Heart right ventricle (tissue), 16 donors: ENCODE data around the gene PREPL. TPM values are rescaled to one million over a fixed set of nuclear protein-coding genes. Genes with fewer than 3 reads are reported as not detected.
"Not testable (repeated sequence)": the region's sequence is repeated elsewhere in the genome, so short reads cannot be mapped to it uniquely, and the experiment has no call there.

ENCODE experiments used
- ATAC-seq, 8 donors: fragments of 200-7000 bp; cut with Tn5 transposase; one replicate each; pipeline ENCODE4 v1.9.1; 2020; ENCODE audit warnings: mild to moderate bottlenecking in 8 of 8, moderate library complexity in 8 of 8, moderate number of reproducible peaks in 1 of 8
- DNase-seq, 2 donors: peaks; one replicate each; pipeline ENCODE4 v3.0.0-alpha.2; 2020
- H3K27ac ChIP-seq, 10 donors: fragments of 200-600 bp; sonication (generic) in 2 of 10; one replicate each; pipeline versions ENCODE4 v1.5.0 to v1.8.0; 2020 to 2022; ENCODE audit warnings: mild to moderate bottlenecking in 3 of 10
- H3K27me3 ChIP-seq, 7 donors: fragments of 200-600 bp; one replicate each; pipeline ENCODE4 v1.8.0; 2021 to 2022; ENCODE audit warnings: mild to moderate bottlenecking in 2 of 7
- H3K36me3 ChIP-seq, 9 donors: fragments of 200-600 bp; sonication (generic) in 1 of 9; one replicate each; pipeline versions ENCODE4 v1.5.0 to v1.8.0; 2020 to 2022; ENCODE audit warnings: mild to moderate bottlenecking in 2 of 9
- H3K4me1 ChIP-seq, 9 donors: fragments of 200-600 bp; sonication (generic) in 1 of 9; one replicate each; pipeline versions ENCODE4 v1.5.0 to v1.8.0; 2020 to 2022; ENCODE audit warnings: mild to moderate bottlenecking in 4 of 9
- H3K4me3 ChIP-seq, 10 donors: fragments of 200-600 bp; sonication (generic) in 2 of 10; one replicate each; pipeline versions ENCODE4 v1.5.0 to v1.8.0; 2020 to 2022; ENCODE audit warnings: mild to moderate bottlenecking in 7 of 10, moderate library complexity in 2 of 10
- H3K9me3 ChIP-seq, 11 donors: fragments of 200-600 bp in 10 of 11; sonication (generic) in 2 of 11; one replicate each; pipeline versions ENCODE4 v1.5.0 to v1.8.0; 2013 to 2022; ENCODE audit warnings: mild to moderate bottlenecking in 2 of 11, control low read depth in 1 of 11, moderate library complexity in 1 of 11
- WGBS, 2 donors: extraction: QIAGEN DNeasy Blood & Tissue Kit; methylation state at CpG; one replicate each; pipeline ENCODE4 v1.1.7; 2013; ENCODE audit warnings: inconsistent platforms in 1 of 2; 5-methylcytosine and 5-hydroxymethylcytosine counted together
- intact Hi-C, 10 donors: fragments of 100-400 bp; cut with DNase I; formaldehyde crosslinking; loops; one replicate each; pipeline versions ENCODE4 v1.11.1 to v1.14.2; 2022
- polyA plus RNA-seq, 2 donors: library from polyadenylated mRNA; stranded (reverse); fragments of 200-250 nt; gene quantifications; one replicate each; pipeline ENCODE4 v1.2.3, GENCODE V29; 2013
- total RNA-seq, 10 donors: library from RNA; stranded (reverse); fragmentation: NEBNext Ultra II Directional in 3 of 10; extraction: Animal tissue kit (Norgen Biotek cat#: 25700) in 3 of 10; gene quantifications; one replicate each; pipeline versions ENCODE4 v1.2.1 to v1.2.4, GENCODE V29; 2021 to 2023
- TF ChIP-seq, protein P1 (sequence below), 9 donors: fragments of 200-600 bp; sonication (generic) in 2 of 9; IDR thresholded peaks; one replicate each; pipeline versions ENCODE4 v1.5.0 to v1.8.0; 2021 to 2022; ENCODE audit warnings: antibody characterized with exemption in 9 of 9, mild to moderate bottlenecking in 5 of 9, moderate library complexity in 1 of 9
- donor health status: Arrhythmogenic right ventricular cardiomyopathy.
- donor health status: ischemic (EF 13 %, LVEDD 7.1; RV severe dilation, severe dysfunction).
- donor health status: healthy with polysubstance abuse.
- donor health status: DM: no; HTN: yes; CAD: no.
- donor health status: DM: no; HTN: no; CAD: no.
- donor health status: ischemic (EF 25% LVEDD 6.9; RV normal size, moderate dysfunction).
- donor health status: ischemic (EF 25% LVEDD 5.7; RV mildly dilated, moderate dysfunction).
- donor health status: healthy.
- donor health status: DM: yes; HTN: yes; CAD: no.
- donor health status: Ischemic cardiomyopathy.
- donor health status: ischemic (EF 35%, LVEDD 5.7; RV mildly dilated, moderate dysfunction).
- donor health status: nonischemic (EF 11% LVEDD 7.7; RV severe dilation, severe dysfunction).
- donor health status: DM: yes; HTN: yes; CAD: no.
- donor health status: PGD.
- donor health status: ischemic (EF 29% LVEDD 5.4; RV normal size, mild dysfunction).
- donor health status: nonischemic (EF 23%, LVEDD 6.1; RV moderate dilation, normal function).

Gene PREPL
- total and polyA plus RNA-seq, 12 donors = 8.5 to 132 (median 90.9) TPM

DNA sequence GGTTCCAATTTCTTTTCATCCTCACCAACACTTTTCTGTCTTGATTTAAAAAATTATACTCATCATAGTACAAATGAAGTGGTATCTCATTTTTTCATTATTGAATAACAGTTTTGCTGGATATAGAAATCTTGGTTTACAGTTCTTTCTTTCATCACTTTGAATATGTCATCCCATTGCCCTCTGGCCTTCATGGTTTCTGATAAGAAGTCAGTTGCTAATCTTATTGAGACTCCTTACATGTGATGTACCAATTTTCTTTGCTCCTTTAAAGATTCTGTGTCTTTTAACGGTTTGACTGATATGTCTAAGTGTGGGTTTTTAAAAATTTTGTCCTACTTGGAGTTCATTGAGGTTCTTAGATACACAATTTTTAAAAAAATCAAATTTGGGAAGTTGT is 51.0 kb downstream of the PREPL start:
- Histone ChIP-seq H3K36me3 (peaks cover 0 to 48% (median 39%) of the 10 kb centered on the region in 9 donors), H3K4me3 (no peak overlapping the region), H3K27ac (no peak overlapping the region), H3K4me1 (no peaks in the 10 kb centered on the region), H3K27me3 (no peaks in the 10 kb centered on the region), H3K9me3 (peaks cover 0 to 47% (median 28%) of the 10 kb centered on the region in 11 donors)
- no peak for ATAC-seq
- WGBS, 2 donors = 98 to 100% methylated on average over 1 of the region's 1 CpG
- DNase-seq = no peak
- TF ChIP-seq, protein P1, sequence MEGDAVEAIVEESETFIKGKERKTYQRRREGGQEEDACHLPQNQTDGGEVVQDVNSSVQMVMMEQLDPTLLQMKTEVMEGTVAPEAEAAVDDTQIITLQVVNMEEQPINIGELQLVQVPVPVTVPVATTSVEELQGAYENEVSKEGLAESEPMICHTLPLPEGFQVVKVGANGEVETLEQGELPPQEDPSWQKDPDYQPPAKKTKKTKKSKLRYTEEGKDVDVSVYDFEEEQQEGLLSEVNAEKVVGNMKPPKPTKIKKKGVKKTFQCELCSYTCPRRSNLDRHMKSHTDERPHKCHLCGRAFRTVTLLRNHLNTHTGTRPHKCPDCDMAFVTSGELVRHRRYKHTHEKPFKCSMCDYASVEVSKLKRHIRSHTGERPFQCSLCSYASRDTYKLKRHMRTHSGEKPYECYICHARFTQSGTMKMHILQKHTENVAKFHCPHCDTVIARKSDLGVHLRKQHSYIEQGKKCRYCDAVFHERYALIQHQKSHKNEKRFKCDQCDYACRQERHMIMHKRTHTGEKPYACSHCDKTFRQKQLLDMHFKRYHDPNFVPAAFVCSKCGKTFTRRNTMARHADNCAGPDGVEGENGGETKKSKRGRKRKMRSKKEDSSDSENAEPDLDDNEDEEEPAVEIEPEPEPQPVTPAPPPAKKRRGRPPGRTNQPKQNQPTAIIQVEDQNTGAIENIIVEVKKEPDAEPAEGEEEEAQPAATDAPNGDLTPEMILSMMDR (IDR thresholded peaks at IDR 0.05) = no peak
- intact Hi-C loops = no loop called here

DNA sequence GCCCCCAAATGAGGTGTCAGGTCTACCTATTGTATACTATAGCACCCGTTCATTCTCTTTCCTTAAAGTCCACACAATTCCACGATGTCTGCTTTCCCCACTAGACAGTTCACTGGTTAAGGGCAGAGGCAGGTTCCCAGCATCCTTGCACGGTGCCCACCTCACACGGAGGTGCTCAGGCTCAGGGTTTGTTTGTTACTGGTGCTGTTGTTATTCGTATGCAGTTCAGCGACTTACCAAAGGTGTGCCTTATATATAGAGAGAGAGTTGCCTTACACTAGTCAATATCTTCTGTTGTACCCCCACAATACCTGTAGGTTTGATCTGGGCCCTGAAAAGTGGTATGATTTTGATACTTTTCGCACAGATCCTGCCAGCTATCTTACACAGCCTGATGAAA is 55.4 kb downstream of the PREPL start:
- WGBS, 2 donors = 81 to 83% methylated on average over 7 of the region's 7 CpGs
- TF ChIP-seq, protein P1 (IDR thresholded peaks at IDR 0.05) = no peak
- no peak for ATAC-seq

DNA sequence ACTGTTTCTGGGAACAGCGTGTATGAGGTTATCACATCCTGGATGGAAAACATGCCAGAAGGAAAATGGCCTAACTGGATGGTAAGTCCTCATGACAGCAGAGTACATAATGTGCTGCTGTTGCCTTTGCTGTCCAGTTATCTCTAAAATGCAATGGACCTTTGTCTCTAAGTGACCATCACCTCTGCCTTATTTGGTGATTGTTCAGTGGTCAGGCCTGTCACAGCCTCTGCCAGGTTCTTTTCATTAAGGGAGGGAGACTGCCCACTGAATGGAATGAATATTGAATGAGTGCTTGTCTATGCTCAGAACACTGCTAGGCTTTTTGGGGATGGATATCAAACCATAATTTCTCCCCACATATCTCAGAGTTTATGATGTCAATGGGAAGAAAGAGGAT is 57.0 kb downstream of the PREPL start:
- Histone ChIP-seq H3K27me3 (no peaks in the 10 kb centered on the region), H3K4me3 (no peak overlapping the region), H3K36me3 (no peaks in the 10 kb centered on the region), H3K27ac (no peak overlapping the region), H3K4me1 (no peaks in the 10 kb centered on the region), H3K9me3 (peaks cover 0 to 15% (median 2%) of the 10 kb centered on the region in 11 donors)
- DNase-seq (no peak), ATAC-seq (peak in 1 of 8 donors; percentile 53)
- TF ChIP-seq, protein P1 (IDR thresholded peaks at IDR 0.05) = no peak
- WGBS, 2 donors = 52 to 64% methylated on average over 1 of the region's 1 CpG
- intact Hi-C loops = no loop called here

More for the DNA sequence above, 55.4 kb downstream of the PREPL start:
- no peak overlapping the region for H3K4me3 ChIP-seq
- no peak overlapping the region for H3K27ac ChIP-seq
- peaks cover 0 to 31% (median 18%) of the 10 kb centered on the region in 11 donors for H3K9me3 ChIP-seq
- intact Hi-C loops = no loop called here
- no peak for DNase-seq
- H3K4me1 ChIP-seq = no peaks in the 10 kb centered on the region
- H3K27me3 ChIP-seq = no peaks in the 10 kb centered on the region
- peaks cover 0 to 7% (median 2%) of the 10 kb centered on the region in 9 donors for H3K36me3 ChIP-seq

DNA sequence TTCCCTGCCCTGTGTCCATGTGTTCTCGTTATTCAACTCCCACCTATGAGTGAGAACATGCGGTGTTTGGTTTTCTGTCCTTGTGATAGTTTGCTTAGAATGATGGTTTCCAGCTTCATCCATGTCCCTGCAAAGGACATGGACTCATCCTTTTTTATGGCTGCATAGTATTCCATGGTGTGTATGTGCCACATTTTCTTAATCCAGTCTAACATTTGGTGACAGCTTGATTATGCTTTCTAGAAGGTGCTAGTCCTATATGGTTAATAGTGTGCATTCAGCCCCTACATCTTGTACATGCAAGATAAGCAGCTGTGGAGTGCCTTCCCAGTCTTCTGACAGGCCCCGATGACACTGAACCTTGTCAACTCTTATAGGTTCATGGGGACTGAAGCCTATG is 57.5 kb downstream of the PREPL start:
- WGBS, 2 donors = 95 to 96% methylated on average over 3 of the region's 3 CpGs
- ATAC-seq = not testable (repeated sequence)

DNA sequence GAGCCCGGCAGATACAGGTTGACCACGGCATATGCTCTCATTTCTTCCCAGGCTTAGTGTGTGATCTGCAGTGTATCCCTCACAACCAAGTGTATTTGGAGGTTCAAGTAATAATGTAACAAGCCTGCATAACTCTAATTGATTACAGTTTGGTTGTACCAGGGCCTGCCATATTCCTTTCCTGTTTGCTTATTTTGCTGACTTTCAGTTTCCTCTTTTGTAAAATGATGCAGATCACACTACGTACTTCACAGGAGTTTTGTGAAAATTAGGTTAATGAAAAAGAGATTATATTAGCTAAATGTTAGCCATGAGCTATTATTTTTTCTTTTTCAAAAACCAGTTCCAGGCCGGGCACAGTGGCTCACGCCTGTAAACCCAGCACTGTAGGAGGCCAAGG is 60.2 kb downstream of the PREPL start:
- H3K27me3 ChIP-seq = peaks cover 0 to 6% (median 0%) of the 10 kb centered on the region in 7 donors
- no peak overlapping the region for H3K4me3 ChIP-seq
- H3K27ac ChIP-seq = no peak overlapping the region
- H3K4me1 ChIP-seq = no peaks in the 10 kb centered on the region
- DNase-seq = no peak
- no peak for ATAC-seq
- no peaks in the 10 kb centered on the region for H3K36me3 ChIP-seq
- WGBS, 2 donors = 89 to 94% methylated on average over 5 of the region's 5 CpGs
- peaks cover 0 to 7% (median 0%) of the 10 kb centered on the region in 11 donors for H3K9me3 ChIP-seq
- TF ChIP-seq, protein P1 (IDR thresholded peaks at IDR 0.05) = no peak
- intact Hi-C loops = no loop called here

More for the DNA sequence above, 57.5 kb downstream of the PREPL start:
- H3K4me1 ChIP-seq, H3K4me3 ChIP-seq, H3K36me3 ChIP-seq, H3K27ac ChIP-seq, H3K27me3 ChIP-seq, intact Hi-C loops, DNase-seq: not testable (repeated sequence)
- peaks cover 0 to 12% (median 0%) of the 10 kb centered on the region in 11 donors for H3K9me3 ChIP-seq
